HCT116 (cell line): ENCODE data around the gene VMP1. TPM values are rescaled to one million over a fixed set of nuclear protein-coding genes. Genes with fewer than 3 reads are reported as not detected.

Experiments
- ATAC-seq: fragments of 200-7000 bp; cut with Tn5 transposase; 2 replicates; pipeline ENCODE4 v1.9.1; 2020; ENCODE audit warnings: mild to moderate bottlenecking, moderate library complexity
- BruUV-seq: library from RNA; stranded (reverse); fragments of 400-500 nt; replicated peaks from 2 replicates; lab custom pipeline; 2021; lab: Mats Ljungman, UMichigan
- CTCF ChIA-PET: fragments of 300-600 bp; sonication (Branson Sonifier 250); formaldehyde crosslinking; loops from one replicate; lab custom pipeline; 2021; ENCODE audit warnings: antibody characterized with exemption; lab: Charles Lee
- POLR2A ChIA-PET: fragments of 300-600, 350-600 bp; sonication (Branson Sonifier 250); formaldehyde crosslinking; loops from one replicate; lab custom pipeline; 2021; ENCODE audit warnings: antibody characterized with exemption; lab: Charles Lee
- RAD21 ChIA-PET, 2 experiments: fragments of 300-600 bp; sonication (Branson Sonifier 250); formaldehyde crosslinking; loops; one replicate each; lab custom pipeline; 2023; ENCODE audit warnings: low total read pairs in 2 of 2; ENCODE audit not compliant: uncharacterized antibody in 2 of 2, unreplicated experiment in 2 of 2, low non-redundant PET in 1 of 2; lab: Charles Lee
- DNase-seq: peaks from one replicate; pipeline ENCODE4 v3.0.0-alpha.2; 2010; ENCODE audit warnings: low read depth, low spot score
- H2AFZ ChIP-seq: fragments of 200-600 bp; shearing (Covaris generic), sonication (generic); 2 replicates; pipeline ENCODE4 v1.6.1; 2017; ENCODE audit warnings: low read depth, mixed run types, mixed read lengths, antibody characterized with exemption, low read length; ENCODE audit not compliant: poor library complexity, severe bottlenecking
- H3K27ac ChIP-seq: 2 replicates; pipeline ENCODE4 v1.5.1; 2012; ENCODE audit warnings: low read depth, low read length
- H3K27me3 ChIP-seq: fragments of 200-600 bp; sonication (generic); 2 replicates; pipeline ENCODE4 v1.6.1; 2016; ENCODE audit warnings: mixed run types, low read length, mixed read lengths; ENCODE audit not compliant: insufficient read depth
- H3K36me3 ChIP-seq, 2 experiments: fragments of 200-500 bp in 1 of 2; fragments of 200-600 bp in 1 of 2; sonication (Bioruptor generic) in 1 of 2; sonication (generic) in 1 of 2; 2 replicates each; pipeline versions ENCODE4 v1.5.1 to v1.6.1; 2014 to 2016; ENCODE audit warnings: low read length in 2 of 2, inconsistent platforms in 1 of 2, mixed read lengths in 1 of 2, mixed run types in 1 of 2; ENCODE audit not compliant: insufficient read depth in 2 of 2, control insufficient read depth in 1 of 2
- H3K4me1 ChIP-seq, 2 experiments: fragments of 200-600 bp in 1 of 2; sonication (generic) in 1 of 2; 2 replicates each; pipeline versions ENCODE4 v1.5.1 to v1.6.1; 2012 to 2017; ENCODE audit warnings: low read length in 2 of 2, inconsistent platforms in 1 of 2, mild to moderate bottlenecking in 1 of 2, mixed read lengths in 1 of 2, mixed run types in 1 of 2, moderate library complexity in 1 of 2; ENCODE audit not compliant: insufficient read depth in 2 of 2, control insufficient read depth in 1 of 2
- H3K4me2 ChIP-seq: fragments of 200-600 bp; sonication (generic); 2 replicates; pipeline ENCODE4 v1.6.1; 2017; ENCODE audit warnings: mixed run types, low read length, mixed read lengths
- H3K4me3 ChIP-seq, 2 experiments: fragments of 200-600 bp in 1 of 2; sonication (generic) in 1 of 2; replicated peaks in 1 of 2; 2 replicates each; pipeline ENCODE4 v1.5.1; 2011 to 2016; ENCODE audit warnings: low read length in 2 of 2, control low read depth in 1 of 2, low read depth in 1 of 2, mild to moderate bottlenecking in 1 of 2, mixed read lengths in 1 of 2, mixed run types in 1 of 2
- H3K79me2 ChIP-seq: fragments of 200-600 bp; sonication (generic); 2 replicates; pipeline ENCODE4 v1.6.1; 2017; ENCODE audit warnings: mild to moderate bottlenecking, mixed run types, low read length, moderate library complexity, mixed read lengths; ENCODE audit not compliant: insufficient read depth
- H3K9ac ChIP-seq: fragments of 200-600 bp; sonication (generic); 2 replicates; pipeline ENCODE4 v1.6.1; 2016; ENCODE audit warnings: low read length, mixed read lengths
- H3K9me2 ChIP-seq: fragments of 200-600 bp; sonication (generic), shearing (Covaris generic); 2 replicates; pipeline ENCODE4 v1.6.1; 2017; ENCODE audit warnings: mixed run types, mild to moderate bottlenecking, moderate library complexity; ENCODE audit not compliant: insufficient read depth
- H3K9me3 ChIP-seq, 2 experiments: fragments of 200-500 bp in 1 of 2; fragments of 200-600 bp in 1 of 2; sonication (Bioruptor generic) in 1 of 2; sonication (generic) in 1 of 2; 2 replicates each; pipeline ENCODE4 v1.6.1; 2014 to 2017; ENCODE audit warnings: low read length in 2 of 2, mixed read lengths in 2 of 2, inconsistent platforms in 1 of 2, low read depth in 1 of 2, mild to moderate bottlenecking in 1 of 2, mixed run types in 1 of 2, moderate library complexity in 1 of 2; ENCODE audit not compliant: control insufficient read depth in 1 of 2, insufficient read depth in 1 of 2
- H4K20me1 ChIP-seq: fragments of 200-600 bp; sonication (generic), shearing (Covaris generic); 2 replicates; pipeline ENCODE4 v1.6.1; 2017; ENCODE audit warnings: mixed run types, mild to moderate bottlenecking, moderate library complexity; ENCODE audit not compliant: insufficient read depth
- ATF3 ChIP-seq: IDR thresholded peaks from 2 replicates; pipeline ENCODE4 v1.6.1; 2012
- CBX3 ChIP-seq: IDR thresholded peaks from 2 replicates; pipeline ENCODE4 v1.6.1; 2012; ENCODE audit warnings: low read depth
- EGR1 ChIP-seq: IDR thresholded peaks from 2 replicates; pipeline ENCODE4 v1.6.1; 2012; ENCODE audit warnings: low read depth
- EZH2 ChIP-seq: fragments of 200-600 bp; sonication (generic); IDR thresholded peaks from 2 replicates; pipeline ENCODE4 v1.6.1; 2017; ENCODE audit warnings: antibody characterized with exemption, mixed run types
- MAX ChIP-seq: IDR thresholded peaks from 2 replicates; pipeline ENCODE4 v1.6.1; 2012
- POLR2AphosphoS5 ChIP-seq: IDR thresholded peaks from 2 replicates; pipeline ENCODE4 v1.6.1; 2011; ENCODE audit warnings: mild to moderate bottlenecking, low read depth, low read length, moderate library complexity
- ZNF274 ChIP-seq: fragments of 200-500 bp; sonication (Bioruptor generic); IDR thresholded peaks from 2 replicates; pipeline ENCODE4 v1.6.1; 2014; ENCODE audit warnings: mild to moderate bottlenecking, low read depth, low read length, inconsistent platforms
- intact Hi-C: fragments of 100-400 bp; cut with micrococcal nuclease; formaldehyde crosslinking; loops from 2 replicates; pipeline ENCODE4 v1.10.0; 2022
- total RNA-seq: library from RNA; stranded (reverse); gene quantifications from one replicate; pipeline ENCODE4 v1.2.1, GENCODE V29; 2021; ENCODE audit not compliant: unreplicated experiment

Gene VMP1
- total RNA-seq, 1 experiment from 2014 or later, result 366 TPM

GRCh38 chr17:59842901-59843652 lies 135.6 kb downstream of the VMP1 start (continued):
- TF ChIP-seq MAX, result no peak
- TF ChIP-seq CBX3, result no peak
- no peak for TF ChIP-seq ZNF274
- no peak for TF ChIP-seq EGR1
- no peak for TF ChIP-seq EZH2
- TF ChIP-seq, all 23 proteins: peak for 4

GRCh38 chr17:59844884-59845594 lies 137.6 kb downstream of the VMP1 start:
- Histone ChIP-seq H3K27me3 (no peaks in the 10 kb centered on the region), H3K79me2 (peaks cover 14% of the 10 kb centered on the region), H3K27ac (peak overlapping the region; percentile 97), H3K4me2 (peak overlapping the region; percentile 68), H3K36me3 (peaks cover 9 to 12% of the 10 kb centered on the region in 2 experiments), H3K4me1 (peaks cover 81 to 98% of the 10 kb centered on the region in 2 experiments), H3K9ac (peak overlapping the region; percentile 92), H3K9me2 (no peaks in the 10 kb centered on the region), H2AFZ (no peak overlapping the region), H4K20me1 (peaks cover 6% of the 10 kb centered on the region; the same call in 1 of the 2 replicates), H3K9me3 (no peaks in the 10 kb centered on the region), H3K4me3 (peak overlapping the region in 1 of 2 experiments; percentile 32; a peak in 2 of 4 replicates)
- CTCF ChIA-PET, result interaction anchor here (0.9 to 2.7 kb wide), 4 partner anchors 14 to 96 kb away, joined by 3 to 20 read pairs (median 6); no protein-coding TSS in a partner anchor
- no TSS peak for BruUV-seq
- DNase-seq (no peak), ATAC-seq (no peak)
- intact Hi-C loops, result no loop called here
- RAD21 ChIA-PET, result interaction anchor here in 1 of 2 experiments (0.7 kb wide), 1 partner anchor 82 kb away, joined by 3 read pairs; no protein-coding TSS in a partner anchor
- POLR2A ChIA-PET, result interaction anchor here (0.7 to 15.2 kb wide), 9 partner anchors 13 to 573 kb away, joined by 3 to 443 read pairs (median 4); partner anchors contain the start of genes PTRH2 and VMP1
- TF ChIP-seq POLR2AphosphoS5 (0 out of 2 replicates have a peak, but pooled peaks have one; percentile 24), ATF3 (no peak)
